GM12801 (cell line): ENCODE data around the gene PDSS2.

ENCODE experiments used
- TF ChIP-seq, protein P1 (sequence below): IDR thresholded peaks from one replicate; pipeline ENCODE4 v1.5.1; 2011; ENCODE audit warnings: control low read depth; ENCODE audit not compliant: insufficient read length; ENCODE audit errors: extremely low read depth

The PDSS2 gene

DNA sequence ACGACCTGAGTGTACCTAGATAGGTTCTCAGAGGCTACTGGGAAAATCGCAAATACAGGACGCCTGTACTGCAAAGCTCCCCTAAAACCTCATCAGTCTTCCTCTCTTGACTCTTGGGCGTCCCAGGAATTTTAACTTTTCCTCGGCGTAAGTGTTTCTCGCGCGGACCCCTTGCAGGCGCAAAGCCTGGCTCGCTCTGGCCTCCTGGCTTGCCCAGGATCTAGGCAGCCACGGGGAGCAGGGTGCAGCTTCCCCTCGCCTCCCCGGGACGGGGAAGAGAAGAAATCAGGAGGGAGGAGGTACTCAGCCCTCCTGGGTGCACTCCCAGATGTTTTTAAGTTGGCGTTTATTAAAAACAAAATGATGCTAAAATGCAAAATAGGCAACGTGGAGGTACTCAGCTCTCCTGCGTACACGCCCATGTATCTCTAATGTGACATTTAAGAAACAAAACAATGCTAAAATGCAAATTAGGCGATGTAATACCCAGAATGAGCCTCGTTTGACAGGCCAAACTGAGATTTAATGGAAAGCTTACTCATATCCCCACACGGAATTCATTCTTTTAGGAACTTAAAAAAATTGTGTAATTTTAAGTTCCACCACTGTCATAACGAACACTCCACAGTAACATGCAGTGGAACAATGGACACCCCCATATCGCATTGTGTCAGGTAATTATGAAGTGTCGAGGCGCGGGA, 29.0 kb upstream of the PDSS2 start:
- TF ChIP-seq, protein P1, sequence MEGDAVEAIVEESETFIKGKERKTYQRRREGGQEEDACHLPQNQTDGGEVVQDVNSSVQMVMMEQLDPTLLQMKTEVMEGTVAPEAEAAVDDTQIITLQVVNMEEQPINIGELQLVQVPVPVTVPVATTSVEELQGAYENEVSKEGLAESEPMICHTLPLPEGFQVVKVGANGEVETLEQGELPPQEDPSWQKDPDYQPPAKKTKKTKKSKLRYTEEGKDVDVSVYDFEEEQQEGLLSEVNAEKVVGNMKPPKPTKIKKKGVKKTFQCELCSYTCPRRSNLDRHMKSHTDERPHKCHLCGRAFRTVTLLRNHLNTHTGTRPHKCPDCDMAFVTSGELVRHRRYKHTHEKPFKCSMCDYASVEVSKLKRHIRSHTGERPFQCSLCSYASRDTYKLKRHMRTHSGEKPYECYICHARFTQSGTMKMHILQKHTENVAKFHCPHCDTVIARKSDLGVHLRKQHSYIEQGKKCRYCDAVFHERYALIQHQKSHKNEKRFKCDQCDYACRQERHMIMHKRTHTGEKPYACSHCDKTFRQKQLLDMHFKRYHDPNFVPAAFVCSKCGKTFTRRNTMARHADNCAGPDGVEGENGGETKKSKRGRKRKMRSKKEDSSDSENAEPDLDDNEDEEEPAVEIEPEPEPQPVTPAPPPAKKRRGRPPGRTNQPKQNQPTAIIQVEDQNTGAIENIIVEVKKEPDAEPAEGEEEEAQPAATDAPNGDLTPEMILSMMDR = no peak

DNA sequence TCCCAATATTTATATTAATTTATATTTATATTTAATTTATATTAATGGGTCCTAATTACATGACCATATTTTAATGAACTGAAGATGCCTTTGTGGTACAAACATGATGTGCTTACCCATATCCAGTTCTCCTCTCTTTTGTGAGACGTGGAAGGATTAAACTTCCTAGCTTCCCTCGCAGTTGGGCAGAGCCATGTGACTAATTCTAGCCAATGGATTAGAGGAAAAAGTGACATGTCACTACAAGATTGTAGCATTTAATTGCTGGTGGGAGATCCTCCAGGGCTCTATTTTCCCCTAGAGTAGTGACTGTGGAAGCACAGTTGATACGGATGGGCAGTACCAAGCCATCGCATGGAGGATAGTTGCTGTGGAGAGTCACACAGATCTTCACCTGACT, 25.8 kb upstream of the PDSS2 start:
- TF ChIP-seq, protein P1 = no peak

DNA sequence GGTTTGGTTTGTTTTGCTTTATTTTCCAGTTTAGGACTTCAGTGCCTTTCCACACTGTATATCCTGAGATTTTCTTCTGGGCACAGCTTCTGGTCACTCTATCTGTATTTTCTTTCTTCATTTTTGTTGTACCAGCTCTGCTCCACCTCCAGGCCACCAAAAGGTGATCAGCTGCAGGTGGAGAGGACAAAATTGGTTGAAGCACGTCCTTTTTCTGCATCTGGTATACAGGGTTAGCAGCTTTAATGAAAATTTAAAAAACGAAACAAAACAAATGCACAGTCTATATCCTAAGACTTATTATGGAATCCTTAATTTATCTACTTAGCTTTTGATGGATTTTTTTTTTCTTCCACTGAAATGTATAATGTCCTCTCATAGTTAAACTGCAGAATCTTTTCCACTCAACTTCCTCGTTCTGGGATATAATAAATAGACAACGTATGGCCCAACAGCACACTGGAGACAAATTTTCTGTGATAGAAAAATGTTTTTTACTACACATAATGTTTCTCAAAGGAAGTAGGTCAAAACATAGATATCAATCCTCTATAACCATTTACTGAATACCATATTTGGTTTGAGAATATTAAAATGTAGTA, 19.8 kb upstream of the PDSS2 start:
- TF ChIP-seq, protein P1 = no peak

DNA sequence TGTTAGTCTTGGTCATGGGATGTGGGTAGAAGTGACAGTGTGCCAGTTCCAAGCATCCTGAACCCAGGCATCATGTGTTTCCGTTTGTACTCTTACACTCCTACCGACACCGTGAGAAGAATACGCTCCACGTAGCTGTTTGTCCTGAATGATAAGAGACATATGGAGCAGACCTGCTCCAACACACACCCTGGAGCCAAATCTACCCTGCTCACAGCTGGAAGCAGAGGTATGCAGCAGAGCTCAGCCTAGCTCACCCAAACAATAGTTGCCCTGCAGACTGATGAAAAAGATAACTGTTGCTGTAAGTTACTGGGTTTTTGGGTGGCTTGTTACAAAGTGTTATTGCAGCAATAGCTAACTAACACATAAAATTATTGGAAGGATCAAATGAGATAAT, 14.3 kb upstream of the PDSS2 start:
- TF ChIP-seq, protein P1 = no peak

DNA sequence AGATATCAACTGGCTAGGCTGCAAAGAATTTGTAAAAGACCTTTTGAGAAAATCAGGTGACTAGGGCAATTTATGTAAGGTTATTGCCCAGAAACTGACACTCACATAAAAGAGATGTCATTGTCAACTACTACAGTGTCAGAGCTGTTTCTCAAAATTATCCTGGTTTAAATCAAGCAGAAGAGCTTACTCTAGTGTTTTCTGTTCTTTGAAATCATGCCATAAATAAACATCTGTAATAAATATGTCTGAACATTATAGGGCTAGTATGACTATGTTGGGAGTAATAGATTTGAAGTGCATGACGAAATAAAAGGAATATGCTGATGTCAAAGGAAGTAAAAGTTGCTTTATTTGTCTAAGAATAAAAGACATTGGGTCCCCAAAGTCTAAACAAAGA, 11.0 kb upstream of the PDSS2 start:
- TF ChIP-seq, protein P1 = no peak

DNA sequence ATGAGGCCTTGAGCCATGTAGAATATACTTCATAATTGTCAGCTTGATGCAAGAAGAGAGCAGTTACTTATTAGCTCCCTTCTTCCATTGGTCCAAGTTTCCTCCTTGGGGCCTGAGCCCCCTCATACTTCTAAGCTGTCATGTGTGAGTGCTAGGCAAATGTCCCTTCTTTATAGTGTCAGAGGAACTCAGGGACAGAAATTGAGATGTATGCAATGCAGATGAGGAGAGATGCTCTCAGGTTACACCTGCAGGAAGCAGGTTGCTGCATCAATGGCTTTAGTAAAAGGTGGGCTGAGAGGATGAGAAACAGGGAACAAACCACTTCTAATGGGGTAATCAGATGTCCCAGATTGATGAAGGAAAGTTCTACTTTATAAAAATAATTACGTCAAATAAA, 6.7 kb upstream of the PDSS2 start:
- TF ChIP-seq, protein P1 = no peak

DNA sequence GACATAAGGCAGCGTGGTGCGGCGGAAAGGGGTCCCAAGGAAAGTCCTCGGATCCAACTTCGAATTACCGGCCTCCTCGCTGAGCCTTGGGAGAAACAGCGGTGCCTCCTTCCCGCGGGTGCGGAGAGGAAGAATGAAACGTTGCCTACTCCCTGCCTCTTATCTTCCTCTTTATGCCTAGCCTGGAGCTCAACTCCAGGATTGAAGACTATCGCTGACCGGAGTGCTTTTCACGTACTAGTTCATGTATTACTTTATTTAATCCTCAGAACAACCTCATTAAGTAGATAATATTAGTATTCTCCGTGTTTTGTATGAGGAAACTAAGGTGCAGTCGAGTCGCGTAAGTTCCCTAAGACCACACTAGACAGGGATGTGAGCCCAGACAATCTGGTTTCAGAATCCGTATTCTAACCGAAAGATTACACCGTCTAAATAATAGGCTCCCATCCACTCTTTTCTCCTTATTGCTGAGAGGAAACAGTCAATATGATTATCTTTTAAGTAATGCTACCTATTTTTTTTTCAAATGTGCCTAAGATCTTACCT, 793 bp upstream of the PDSS2 start:
- TF ChIP-seq, protein P1 = no peak
